CD4-positive, alpha-beta T cell treated with Interleukin-1 beta for 1 hour (primary cell): ENCODE measurements around the gene MRC2.
"Not testable (repeated sequence)": the region's sequence is repeated elsewhere in the genome, so short reads cannot be mapped to it uniquely, and the experiment has no call there.

Experiments
- DNase-seq, 2 donors: peaks; one replicate each; pipeline ENCODE4 v3.0.0-alpha.2; 2020 to 2022

MRC2 gene, protein sequence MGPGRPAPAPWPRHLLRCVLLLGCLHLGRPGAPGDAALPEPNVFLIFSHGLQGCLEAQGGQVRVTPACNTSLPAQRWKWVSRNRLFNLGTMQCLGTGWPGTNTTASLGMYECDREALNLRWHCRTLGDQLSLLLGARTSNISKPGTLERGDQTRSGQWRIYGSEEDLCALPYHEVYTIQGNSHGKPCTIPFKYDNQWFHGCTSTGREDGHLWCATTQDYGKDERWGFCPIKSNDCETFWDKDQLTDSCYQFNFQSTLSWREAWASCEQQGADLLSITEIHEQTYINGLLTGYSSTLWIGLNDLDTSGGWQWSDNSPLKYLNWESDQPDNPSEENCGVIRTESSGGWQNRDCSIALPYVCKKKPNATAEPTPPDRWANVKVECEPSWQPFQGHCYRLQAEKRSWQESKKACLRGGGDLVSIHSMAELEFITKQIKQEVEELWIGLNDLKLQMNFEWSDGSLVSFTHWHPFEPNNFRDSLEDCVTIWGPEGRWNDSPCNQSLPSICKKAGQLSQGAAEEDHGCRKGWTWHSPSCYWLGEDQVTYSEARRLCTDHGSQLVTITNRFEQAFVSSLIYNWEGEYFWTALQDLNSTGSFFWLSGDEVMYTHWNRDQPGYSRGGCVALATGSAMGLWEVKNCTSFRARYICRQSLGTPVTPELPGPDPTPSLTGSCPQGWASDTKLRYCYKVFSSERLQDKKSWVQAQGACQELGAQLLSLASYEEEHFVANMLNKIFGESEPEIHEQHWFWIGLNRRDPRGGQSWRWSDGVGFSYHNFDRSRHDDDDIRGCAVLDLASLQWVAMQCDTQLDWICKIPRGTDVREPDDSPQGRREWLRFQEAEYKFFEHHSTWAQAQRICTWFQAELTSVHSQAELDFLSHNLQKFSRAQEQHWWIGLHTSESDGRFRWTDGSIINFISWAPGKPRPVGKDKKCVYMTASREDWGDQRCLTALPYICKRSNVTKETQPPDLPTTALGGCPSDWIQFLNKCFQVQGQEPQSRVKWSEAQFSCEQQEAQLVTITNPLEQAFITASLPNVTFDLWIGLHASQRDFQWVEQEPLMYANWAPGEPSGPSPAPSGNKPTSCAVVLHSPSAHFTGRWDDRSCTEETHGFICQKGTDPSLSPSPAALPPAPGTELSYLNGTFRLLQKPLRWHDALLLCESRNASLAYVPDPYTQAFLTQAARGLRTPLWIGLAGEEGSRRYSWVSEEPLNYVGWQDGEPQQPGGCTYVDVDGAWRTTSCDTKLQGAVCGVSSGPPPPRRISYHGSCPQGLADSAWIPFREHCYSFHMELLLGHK (N-terminal part only)

DNA sequence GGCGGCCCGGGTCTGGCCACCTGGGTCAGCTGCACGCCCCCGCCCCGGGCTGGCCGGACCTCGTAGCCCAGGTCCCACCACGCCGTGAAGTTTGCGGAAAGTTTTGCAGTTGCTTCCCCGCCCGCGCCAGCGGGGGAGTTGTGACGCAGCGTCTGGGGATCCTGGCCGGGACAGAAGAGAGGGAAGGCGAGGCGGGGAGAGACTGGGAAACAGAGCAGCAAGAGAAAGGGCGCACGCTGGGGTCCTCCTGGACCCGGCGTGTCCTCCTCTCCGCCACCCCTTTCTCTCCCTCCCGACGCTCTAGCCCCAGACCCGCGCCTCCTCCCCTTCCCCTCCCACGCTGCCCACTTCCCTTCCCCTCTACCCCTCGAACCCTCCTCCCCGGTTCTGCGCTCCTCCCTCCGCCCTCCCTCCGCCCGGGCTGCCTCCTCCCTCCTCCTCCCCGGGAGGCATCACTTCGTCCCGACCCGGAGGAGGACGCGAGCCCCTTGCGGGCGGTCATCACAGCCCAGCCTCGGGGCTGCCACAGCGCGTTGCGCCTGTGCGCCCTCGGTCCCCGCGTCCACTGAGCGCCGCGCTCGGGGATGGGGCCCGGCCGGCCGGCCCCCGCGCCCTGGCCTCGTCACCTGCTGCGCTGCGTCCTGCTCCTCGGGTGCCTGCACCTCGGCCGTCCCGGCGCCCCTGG, at the start of gene MRC2:
MRC2 (plus strand) TSS at position 452 of the 685 bp plus-strand sequence; CDS start at position 585, 133 bp downstream.
- no peak for DNase-seq

DNA sequence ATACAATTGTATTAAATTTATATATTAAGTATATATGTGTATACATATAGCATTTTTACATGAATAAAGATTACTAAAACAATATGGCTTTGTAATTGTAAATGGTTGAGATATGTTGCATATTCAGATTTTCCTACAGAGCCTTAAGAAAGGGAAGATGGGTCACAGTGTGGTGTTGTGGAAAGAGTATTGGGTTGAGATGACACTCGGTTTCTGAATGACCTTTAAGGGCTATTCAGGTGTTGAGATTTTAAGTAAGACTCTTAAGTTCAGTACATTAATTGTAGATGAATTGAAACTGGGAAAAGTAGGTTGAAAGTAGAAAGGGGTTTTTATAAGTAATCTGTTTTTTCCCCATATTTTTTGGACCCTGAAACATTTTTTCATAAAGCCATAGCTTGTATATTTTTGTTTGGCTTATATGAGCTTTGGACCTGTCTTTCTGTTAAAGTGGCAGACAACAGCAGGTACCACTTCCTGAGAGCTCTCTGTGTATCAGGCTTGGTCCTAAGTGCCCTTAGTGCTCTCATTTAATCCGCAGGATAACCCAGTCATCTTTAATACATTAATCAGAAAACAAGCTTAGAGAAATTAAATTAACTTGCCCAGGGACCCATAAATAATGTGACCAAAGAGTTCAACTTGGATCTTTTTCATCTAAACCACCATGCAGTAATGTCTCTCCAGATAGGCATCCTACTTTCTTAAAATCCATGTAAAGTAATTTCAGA, 48.5 kb upstream of the MRC2 start:
- DNase-seq, result no peak

DNA sequence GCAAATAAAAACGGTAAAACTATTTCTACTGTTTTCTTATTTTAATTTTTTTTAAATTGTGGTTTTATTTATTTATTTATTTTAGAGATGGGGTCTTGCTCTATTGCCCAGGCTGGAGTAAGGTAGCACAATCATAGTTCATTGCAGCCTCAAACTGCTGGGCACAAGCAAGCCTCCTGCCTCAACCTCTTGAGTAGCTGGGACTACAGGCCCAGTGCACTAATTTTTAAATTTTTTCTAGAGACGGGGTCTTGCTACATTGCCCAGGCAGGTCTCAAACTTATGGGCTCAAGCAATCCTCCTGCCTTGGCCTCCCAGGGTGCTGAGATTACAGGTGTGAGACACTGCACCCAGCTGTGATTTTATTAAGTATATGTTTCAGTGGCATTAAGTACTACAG, 46.5 kb upstream of the MRC2 start:
- DNase-seq, result no peak

DNA sequence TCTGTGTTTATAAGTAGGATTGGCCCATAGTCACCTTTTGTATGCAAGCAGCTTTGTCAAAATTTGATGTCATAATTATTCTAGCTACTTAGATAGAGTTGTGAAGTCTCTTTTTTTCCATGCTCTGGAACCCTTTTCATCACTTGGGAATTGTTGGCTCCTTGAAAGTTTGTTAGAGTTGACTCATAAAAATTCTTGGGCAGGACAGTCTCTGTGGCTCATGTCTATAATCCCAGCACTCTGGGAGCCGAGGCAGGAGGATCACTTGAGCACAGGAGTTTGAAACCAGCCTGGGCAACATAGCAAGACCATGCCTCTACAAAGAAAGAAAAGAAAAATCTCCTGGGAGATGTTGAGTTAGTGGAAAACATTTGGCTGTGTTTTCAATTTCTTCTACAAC, 45.7 kb upstream of the MRC2 start:
- no peak for DNase-seq

DNA sequence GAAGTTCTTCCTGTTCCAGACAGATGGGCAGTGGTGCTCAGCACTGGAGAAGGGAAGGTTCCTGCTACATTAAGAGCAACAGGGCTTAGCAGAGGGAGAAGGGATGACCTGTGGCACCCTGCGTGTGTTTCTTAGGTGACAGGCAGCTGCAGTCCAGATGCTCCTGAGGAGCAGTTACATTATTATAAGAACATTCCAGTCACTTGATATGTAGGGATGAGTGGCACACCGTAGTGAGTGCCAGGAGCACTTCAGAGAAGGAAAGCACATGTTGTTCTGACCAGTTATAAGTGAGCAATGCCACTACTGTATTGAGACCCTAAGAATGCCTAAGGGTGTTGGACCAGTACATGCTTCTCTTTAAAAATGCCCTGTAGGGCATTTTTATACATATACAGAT, 39.9 kb upstream of the MRC2 start:
- no peak for DNase-seq

DNA sequence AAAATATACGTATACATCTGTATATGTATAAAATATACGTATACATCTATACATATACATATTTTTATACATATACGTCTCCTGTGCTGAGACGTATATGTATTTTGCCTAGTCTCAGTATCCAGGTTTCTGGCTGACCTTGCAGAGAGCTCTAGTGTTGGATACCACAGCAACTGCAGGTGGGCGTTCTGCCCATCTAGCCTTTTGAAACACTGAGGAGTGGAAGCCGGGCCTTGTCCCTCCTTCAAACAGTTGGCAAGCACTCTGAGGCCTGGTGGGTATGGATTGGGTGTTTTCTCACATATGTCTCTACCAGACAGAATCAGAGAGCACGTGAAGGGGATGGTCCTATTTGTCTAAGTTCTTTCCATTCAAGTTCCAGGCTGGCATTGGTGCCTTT, 39.4 kb upstream of the MRC2 start:
- DNase-seq, result no peak

DNA sequence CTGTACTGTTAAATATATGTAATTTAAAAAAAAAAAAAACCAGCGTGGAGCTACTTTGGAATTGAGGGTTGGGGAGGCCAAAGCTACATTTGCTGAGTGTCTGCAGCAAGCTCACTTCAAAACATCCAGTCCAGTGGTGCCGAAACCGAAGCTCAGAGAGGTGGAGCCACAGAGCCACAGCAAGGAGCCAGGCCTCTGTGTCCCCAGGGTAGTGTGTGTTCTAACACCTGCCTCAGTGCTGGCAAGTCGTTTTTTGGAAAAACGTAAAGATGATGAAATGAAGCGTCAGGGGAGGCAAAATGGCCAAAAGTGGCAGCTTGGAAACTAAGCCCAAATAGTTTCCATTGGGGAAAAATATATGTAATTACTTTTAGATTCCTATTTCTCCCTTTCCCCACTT, 36.1 kb upstream of the MRC2 start:
- no peak for DNase-seq

DNA sequence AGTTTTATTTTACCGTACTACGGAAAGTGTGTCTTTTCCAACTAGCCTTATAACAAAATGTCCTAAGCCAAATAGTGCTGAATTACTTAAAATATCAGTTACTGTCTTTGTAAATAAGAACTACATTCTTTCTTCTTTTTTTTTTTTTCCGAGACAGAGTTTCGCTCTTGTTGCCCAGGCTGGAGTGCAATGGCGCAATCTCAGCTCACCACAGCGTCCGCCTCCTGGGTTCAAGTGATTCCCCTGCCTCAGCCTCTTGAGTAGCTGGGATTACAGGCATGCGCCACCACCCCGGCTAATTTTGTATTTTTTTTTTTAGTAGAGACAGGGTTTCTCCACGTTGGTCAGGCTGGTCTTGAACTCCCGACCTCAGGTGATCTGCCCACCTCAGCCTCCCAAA, 35.6 kb upstream of the MRC2 start:
- not testable (repeated sequence) for DNase-seq

DNA sequence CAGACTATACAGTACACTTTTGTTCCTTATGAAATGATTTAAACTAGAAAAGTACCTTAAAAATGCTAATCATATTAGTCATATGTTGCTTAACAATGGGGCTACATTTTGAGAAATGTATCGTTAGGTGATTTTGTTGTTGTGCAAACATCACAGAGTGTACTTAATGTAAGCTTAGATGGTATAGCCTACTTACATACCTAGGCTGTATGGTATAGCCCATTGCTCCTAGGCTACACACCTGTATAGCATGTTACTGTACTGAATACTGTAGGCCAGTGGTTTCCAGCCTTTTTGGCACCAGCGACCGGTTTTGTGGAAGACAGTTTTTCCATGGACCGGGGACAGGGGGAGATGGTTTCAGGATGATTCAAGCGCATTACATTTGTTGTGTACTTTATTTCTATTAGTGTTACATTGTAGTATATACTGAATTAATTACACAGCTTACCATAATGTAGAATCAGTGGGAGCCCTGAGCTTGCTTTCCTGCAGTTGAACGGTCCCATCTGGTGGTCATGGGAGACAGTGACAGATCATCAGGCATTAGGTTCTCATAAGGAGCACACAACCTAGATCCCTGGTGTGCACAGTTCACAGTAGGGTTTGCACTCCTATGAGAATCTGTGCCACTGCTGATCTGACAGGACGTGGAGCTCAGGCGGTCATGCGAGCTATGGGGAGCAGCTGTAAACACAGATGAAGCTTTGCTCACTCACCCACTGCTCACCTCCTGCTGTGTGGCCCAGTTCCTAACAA, 35.0 kb upstream of the MRC2 start:
- DNase-seq, result no peak

DNA sequence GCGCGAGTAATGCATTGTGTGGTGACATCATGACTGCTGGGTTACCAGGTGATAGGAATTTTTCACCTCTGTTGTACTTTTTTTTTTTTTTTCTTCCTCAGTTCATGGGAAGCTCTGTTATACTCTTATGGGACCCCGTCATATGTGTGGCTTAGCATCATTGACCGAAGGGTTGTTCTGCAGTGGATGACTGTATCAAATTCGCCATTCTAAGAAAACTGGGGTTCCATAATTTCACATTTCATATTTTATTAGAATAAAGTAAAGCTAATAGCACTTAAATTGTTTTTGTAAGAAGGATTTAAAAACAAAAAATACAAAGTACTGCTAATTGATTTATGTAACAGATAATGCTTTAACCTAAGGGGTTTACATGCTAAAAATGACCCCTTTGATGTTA, 32.0 kb upstream of the MRC2 start:
- no peak for DNase-seq

DNA sequence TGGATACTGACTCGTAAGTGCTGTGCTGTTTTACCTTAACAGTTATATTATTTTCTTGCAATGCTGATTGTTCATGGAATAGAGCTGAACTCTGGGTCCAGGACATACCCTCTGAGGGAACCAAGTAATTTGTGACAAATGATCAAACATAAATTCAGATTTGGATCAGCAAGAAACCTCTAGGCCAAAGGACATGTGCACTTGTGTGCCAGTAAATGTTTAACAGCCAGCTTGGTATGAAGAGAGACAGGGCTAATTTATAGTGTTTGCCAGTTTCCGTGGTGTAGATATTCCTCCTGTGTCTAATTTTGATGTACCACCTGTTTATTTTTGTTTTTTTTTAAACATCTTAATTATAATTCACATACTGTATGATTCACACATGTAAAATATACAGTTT, 30.8 kb upstream of the MRC2 start:
- no peak for DNase-seq

DNA sequence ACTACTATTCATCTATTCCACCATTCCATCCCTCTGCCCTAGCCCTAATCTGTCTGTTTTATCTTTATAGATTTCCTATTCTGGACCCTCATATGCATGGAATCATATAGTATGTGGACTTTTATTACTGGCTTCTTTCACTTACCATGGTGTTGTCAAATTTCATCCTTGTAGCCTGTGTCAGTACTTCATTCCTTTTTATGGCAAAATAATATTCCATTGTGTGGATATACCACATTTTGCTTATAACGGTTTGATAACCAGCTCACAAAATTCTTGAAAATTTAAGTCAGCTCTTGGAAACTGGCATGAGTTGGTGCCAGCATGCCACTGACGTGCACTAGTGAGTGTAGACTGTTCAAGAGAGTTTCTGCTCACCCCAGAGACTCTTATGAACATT, 30.3 kb upstream of the MRC2 start:
- no peak for DNase-seq

DNA sequence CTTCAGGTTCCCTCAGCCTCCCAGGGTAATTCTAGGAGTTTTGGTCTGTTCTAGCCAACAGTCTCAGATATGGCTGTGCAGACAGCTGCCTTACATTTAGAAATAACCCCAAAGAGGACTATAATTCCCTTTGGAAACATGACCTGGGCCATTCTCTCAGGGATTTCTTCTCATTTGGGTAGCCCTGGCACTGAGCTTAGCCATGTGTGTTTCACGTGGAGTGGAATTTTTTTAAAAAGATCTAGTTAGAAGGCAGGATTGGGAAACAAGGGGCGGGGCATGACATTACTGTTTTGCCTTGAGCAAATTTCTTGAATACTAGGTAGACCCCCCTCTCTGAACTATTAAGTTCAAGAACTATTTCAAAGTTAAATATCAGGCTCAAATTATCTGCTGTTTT, 29.6 kb upstream of the MRC2 start:
- no peak for DNase-seq

DNA sequence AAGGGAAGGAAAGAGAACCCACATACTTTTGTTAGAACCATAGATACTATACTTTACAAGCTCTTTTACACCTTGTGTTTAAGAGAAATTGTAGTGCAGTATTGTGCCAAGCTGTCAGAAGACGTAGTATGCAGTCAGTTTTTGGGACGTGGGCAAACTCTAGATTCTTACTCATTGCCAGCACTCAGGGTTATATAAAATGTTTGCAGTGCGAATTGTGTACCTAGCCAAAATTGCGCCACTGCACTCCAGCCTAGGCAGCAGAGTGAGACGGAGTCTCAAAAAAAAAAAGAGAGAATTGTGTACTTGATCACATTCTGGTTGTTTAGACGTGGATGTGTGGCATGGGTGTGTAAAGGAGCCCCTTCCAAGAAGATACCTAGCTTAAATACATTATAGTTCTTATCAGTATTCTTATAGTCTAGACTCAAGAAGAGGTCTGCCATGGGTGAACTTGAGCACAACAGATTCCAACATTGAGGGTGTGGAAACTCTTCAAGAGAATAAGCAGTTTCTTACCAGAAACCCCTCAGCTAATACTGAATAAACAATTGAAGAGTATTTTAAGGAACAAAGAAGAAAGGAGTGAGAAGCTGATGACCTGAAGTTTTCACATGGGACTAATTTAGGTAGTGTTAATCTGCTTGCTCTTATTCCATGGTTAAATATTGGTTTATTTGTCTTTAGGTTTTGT, 27.4 kb upstream of the MRC2 start:
- no peak for DNase-seq

DNA sequence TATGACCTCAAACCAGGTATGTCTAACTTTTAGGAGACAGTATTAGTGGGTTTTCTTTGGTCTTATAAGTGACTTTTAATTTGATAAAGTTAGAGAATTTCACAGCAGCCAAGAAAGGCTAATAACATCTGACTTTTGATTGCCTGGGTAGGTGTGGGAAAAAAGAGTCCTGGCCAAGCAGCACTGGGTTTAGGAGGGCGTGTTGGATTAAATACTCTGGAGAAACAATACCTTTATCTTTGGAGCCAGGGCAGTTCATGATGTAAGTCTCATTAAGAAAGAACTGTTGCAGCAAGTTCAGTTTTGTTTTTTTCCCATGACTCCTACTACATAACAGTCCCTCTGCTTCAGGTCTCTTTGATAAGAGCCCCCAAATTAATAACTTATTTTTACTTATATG, 26.7 kb upstream of the MRC2 start:
- DNase-seq, result no peak

DNA sequence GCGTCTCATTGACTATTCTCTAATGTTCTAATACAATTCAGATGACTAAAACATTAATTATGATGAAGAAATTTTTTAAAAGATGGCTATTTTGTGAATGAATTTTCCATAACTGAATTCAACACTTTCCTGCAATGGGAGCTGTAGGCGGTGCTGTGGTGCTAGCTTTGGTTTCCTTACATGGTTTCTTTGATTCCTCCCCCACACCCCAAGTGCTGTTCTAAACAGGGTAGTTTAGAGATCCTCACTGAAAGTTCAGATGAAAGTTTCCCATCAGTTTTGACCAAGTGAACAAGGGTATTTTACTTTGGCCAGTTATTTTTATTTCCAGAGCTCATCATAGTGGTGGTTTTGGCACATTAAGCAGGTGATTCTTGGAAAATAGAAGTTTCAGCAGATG, 26.0 kb upstream of the MRC2 start:
- DNase-seq, result no peak

DNA sequence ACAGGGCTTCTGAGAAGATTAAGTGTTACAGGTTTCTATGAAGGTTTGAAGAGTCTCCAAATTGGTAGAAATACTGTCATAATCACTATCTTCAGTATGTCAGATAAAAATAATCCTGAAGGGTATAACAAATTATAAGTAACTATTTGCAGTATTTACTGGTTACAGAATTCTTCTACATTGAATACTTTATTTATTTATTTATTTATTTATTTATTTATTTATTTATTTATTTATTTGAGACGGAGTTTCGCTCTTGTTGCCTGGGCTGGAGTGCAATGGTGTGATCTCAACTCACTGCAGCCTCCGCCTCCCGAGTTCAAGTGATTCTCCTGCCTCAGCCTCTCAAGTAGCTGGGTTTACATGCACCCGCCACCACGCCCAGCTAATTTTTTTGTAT, 23.7 kb upstream of the MRC2 start:
- not testable (repeated sequence) for DNase-seq

DNA sequence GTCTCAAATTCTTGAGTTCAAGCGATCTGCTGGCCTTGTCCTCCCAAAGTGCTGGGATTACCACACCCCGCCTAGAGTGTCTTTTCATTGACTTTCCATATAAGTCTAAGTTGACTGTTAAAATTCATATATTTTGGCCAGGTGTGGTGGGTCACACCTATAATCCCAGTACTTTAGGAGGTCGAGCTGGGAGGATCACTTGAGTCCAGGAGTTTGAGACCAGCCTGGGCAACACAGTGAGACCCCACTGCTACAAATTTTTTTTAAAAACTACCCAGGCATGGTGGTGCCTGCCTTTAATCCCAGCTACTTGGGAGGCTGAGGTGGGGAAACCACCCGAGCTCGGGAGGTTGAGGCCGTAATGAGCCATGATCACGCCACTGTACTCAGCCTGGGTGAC, 21.9 kb upstream of the MRC2 start:
- DNase-seq, result no peak

DNA sequence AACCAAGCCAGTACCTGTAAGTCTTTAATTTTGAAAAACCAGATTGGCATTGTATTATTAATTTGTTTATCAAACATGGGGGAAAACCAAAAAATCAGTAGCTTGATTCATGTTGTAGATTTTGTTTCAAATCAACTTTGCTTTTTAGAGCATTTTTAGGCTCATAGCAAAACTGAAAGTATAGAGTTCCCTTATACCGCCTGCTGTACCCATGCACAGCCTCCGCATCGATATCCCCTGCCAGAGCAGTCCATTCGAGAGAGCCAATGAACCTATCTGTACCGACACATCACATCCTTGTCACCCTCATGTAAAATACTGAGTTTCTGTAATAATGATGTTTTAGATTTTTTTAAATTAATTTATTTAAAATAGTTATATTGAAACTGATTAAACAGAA, 16.2 kb upstream of the MRC2 start:
- DNase-seq, result no peak

DNA sequence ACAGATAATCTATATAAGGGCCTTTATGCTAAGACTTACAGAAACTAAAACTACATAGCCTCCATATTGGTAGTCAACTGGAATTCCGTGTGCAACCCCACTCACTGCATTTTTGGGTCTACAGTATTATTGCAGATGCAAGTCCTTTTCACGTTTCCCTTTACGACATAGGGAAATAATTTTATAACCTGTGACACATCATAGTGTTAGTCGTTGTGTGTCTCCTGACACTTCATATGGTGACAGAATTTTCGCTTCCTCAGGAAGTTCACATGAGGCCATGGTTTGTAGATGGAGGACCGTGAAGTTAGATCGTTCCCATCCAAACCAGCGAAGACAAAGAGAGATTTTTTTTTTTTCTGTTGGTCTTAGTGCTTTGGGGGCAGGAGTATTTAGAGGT, 15.7 kb upstream of the MRC2 start:
- DNase-seq, result peak; percentile 7 to 15

DNA sequence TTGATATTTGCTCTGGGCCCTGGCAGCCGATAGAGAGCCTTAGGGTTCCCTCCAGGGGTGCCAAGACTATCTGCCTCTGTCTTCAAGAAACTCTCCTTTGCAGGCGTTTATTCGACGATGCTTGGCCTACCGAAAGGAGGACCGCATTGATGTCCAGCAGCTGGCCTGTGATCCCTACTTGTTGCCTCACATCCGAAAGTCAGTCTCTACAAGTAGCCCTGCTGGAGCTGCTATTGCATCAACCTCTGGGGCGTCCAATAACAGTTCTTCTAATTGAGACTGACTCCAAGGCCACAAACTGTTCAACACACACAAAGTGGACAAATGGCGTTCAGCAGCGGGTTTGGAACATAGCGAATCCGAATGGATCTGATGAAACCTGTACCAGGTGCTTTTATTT, 15.2 kb upstream of the MRC2 start:
- DNase-seq, result not testable (repeated sequence)
